Neural crest cell (in vitro differentiated cells): ENCODE results near the gene MYH7. TPM values are rescaled to one million over a fixed set of nuclear protein-coding genes. Genes with fewer than 3 reads are reported as not detected.
"Not testable (repeated sequence)": the region's sequence is repeated elsewhere in the genome, so short reads cannot be mapped to it uniquely, and the experiment has no call there.

Source experiments
- DNase-seq: peaks from one replicate; pipeline ENCODE4 v3.0.0; 2021; ENCODE audit warnings: low read depth, mixed read lengths, low spot score
- H3K27ac Mint-ChIP-seq: one replicate; pipeline ENCODE4 v1.8.0; 2021; ENCODE audit warnings: mild to moderate bottlenecking, mixed read lengths; ENCODE audit not compliant: unreplicated experiment
- H3K27me3 Mint-ChIP-seq: 2 replicates; pipeline ENCODE4 v1.8.0; 2021; ENCODE audit warnings: low read depth, mild to moderate bottlenecking, mixed read lengths
- H3K36me3 Mint-ChIP-seq: 2 replicates; pipeline ENCODE4 v1.8.0; 2021; ENCODE audit warnings: low read depth, mild to moderate bottlenecking, mixed read lengths
- H3K4me1 Mint-ChIP-seq: 2 replicates; pipeline ENCODE4 v1.8.0; 2021; ENCODE audit warnings: mixed read lengths
- H3K4me3 Mint-ChIP-seq: one replicate; pipeline ENCODE4 v1.8.0; 2021; ENCODE audit warnings: mild to moderate bottlenecking, mixed read lengths
- H3K9me3 Mint-ChIP-seq: 2 replicates; pipeline ENCODE4 v1.8.0; 2021; ENCODE audit warnings: mixed read lengths
- CTCF ChIP-seq: fragments of 200-600 bp; sonication (generic); conservative IDR thresholded peaks from 2 replicates; pipeline ENCODE4 v1.5.0; 2021; ENCODE audit warnings: antibody characterized with exemption, mild to moderate bottlenecking
- total RNA-seq: library from RNA; stranded (reverse); gene quantifications from 2 replicates; pipeline ENCODE4 v1.2.1, GENCODE V29; 2021

The MYH7 gene
- total RNA-seq, 1 donor from 2014 or later: 0.05 TPM

DNA sequence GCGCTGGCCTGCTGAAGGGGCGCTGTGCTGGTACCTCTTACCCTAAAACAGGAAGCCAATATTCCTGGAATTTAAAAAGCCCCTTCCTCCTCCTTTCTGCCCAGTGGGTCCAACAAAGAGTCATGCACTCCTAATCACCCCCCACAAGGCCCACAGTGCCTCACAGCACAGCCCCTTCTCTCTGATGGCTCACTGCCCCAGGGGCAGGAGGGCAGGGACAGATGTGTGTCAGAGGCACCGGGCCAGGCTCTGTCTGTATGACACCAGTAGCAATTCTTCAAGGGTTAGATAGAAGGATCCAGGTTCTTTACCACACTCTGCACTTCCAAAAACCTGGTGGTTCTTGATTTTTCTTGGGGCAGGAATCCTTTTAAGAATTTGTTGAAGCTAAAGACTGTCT lies 36.3 kb downstream of the MYH7 start:
- peaks cover 19% of the 10 kb centered on the region for H3K27me3 Mint-ChIP-seq
- H3K36me3 Mint-ChIP-seq: no peaks in the 10 kb centered on the region
- TF ChIP-seq CTCF: no peak
- no peaks in the 10 kb centered on the region for H3K9me3 Mint-ChIP-seq
- no peak for DNase-seq
- H3K4me3 Mint-ChIP-seq: no peak overlapping the region
- no peaks in the 10 kb centered on the region for H3K4me1 Mint-ChIP-seq
- no peak overlapping the region for H3K27ac Mint-ChIP-seq

- TF ChIP-seq CTCF: no peak
- H3K27ac Mint-ChIP-seq: peak overlapping the region; percentile 67
- H3K9me3 Mint-ChIP-seq: peaks cover 3% of the 10 kb centered on the region
- no peaks in the 10 kb centered on the region for H3K36me3 Mint-ChIP-seq
- H3K4me3 Mint-ChIP-seq: no peak overlapping the region
- no peaks in the 10 kb centered on the region for H3K4me1 Mint-ChIP-seq
- DNase-seq: no peak
- H3K27me3 Mint-ChIP-seq: peaks cover 16% of the 10 kb centered on the region
Measured at GRCh38 chr14:23398348-23398747, 37.1 kb downstream of the MYH7 start.

- TF ChIP-seq CTCF: no peak
- Mint-ChIP-seq H3K9me3 (peaks cover 3% of the 10 kb centered on the region), H3K27me3 (peaks cover 14% of the 10 kb centered on the region), H3K4me1 (no peaks in the 10 kb centered on the region), H3K27ac (no peak overlapping the region), H3K4me3 (no peak overlapping the region), H3K36me3 (no peaks in the 10 kb centered on the region)
- DNase-seq: no peak
Measured at GRCh38 chr14:23396781-23397407, 38.6 kb downstream of the MYH7 start.

GRCh38 chr14:23396126-23396525 lies 39.3 kb downstream of the MYH7 start:
- Mint-ChIP-seq H3K36me3 (no peaks in the 10 kb centered on the region), H3K4me1 (no peaks in the 10 kb centered on the region), H3K27me3 (peaks cover 11% of the 10 kb centered on the region), H3K4me3 (no peak overlapping the region), H3K9me3 (peaks cover 3% of the 10 kb centered on the region), H3K27ac (no peak overlapping the region)
- DNase-seq: no peak
- no peak for TF ChIP-seq CTCF

DNA sequence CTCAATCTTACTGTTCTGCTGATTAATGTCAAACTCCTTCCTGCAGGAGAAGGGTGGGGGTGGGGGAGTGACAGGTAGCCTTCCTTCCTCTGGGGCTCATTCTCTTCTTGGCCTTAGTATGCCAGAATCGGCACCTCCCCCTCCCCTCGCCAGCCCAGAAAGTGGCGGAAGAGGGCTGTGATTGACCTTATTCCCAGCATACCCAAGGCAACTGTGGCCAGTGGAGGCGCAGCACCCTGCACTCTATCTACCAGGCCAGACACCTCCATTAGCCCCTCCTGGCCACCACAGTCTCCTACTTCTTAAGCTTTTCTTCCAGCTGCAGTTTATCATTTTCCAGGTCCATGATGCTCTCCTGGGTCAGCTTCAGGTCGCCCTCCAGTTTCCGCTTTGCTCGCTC lies 42.8 kb downstream of the MYH7 start:
- H3K4me1 Mint-ChIP-seq: no peaks in the 10 kb centered on the region
- TF ChIP-seq CTCF: no peak
- H3K36me3 Mint-ChIP-seq: no peaks in the 10 kb centered on the region
- no peak overlapping the region for H3K27ac Mint-ChIP-seq
- peaks cover 8% of the 10 kb centered on the region for H3K27me3 Mint-ChIP-seq
- no peak for DNase-seq
- no peak overlapping the region for H3K4me3 Mint-ChIP-seq
- H3K9me3 Mint-ChIP-seq: peaks cover 3% of the 10 kb centered on the region

DNA sequence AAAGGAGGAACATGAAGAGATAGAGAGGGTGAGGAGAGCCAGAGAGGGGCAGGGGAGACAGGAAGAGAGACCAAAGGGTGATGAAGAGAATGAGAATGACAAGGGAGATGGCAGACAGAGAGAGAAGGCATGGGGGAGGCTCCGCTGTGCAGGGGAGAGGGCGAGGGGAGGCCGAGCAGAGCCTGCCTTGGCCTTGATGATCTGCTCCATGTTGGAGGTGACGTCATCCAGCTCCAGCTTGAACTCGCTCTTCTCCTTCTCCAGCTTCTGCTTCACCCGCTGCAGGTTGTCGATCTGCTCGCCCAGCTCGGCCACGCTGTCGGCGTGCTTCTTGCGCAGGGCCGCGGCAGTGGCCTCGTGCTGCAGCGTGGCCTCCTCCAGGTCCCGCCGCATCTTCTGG lies 45.6 kb downstream of the MYH7 start:
- not testable (repeated sequence) for H3K4me3 Mint-ChIP-seq, H3K9me3 Mint-ChIP-seq, H3K4me1 Mint-ChIP-seq, H3K27ac Mint-ChIP-seq, DNase-seq, H3K27me3 Mint-ChIP-seq, H3K36me3 Mint-ChIP-seq
